HL-60 (cell line): ENCODE results near the gene IL17RB.

Experiments used
- DNase-seq, 2 experiments: peaks; one replicate each; pipeline ENCODE4 v3.0.0-alpha.2; 2010 to 2020; ENCODE audit warnings: low read depth in 1 of 2, low spot score in 1 of 2
- H3K27ac ChIP-seq: fragments of 250-450 bp; sonication (Bioruptor Pico); replicated peaks from 2 replicates; pipeline ENCODE4 v1.5.1; 2020; ENCODE audit warnings: mild to moderate bottlenecking, moderate library complexity
- H3K27me3 ChIP-seq: fragments of 250-450 bp; sonication (Bioruptor Pico); 2 replicates; pipeline ENCODE4 v1.5.1; 2021; ENCODE audit warnings: mild to moderate bottlenecking, moderate library complexity; ENCODE audit not compliant: insufficient read depth, poor library complexity, severe bottlenecking
- H3K4me3 ChIP-seq: replicated peaks from 2 replicates; pipeline ENCODE4 v1.5.1; 2011; ENCODE audit warnings: mild to moderate bottlenecking, control low read depth, low read length; ENCODE audit not compliant: insufficient read depth
- CTCF ChIP-seq: IDR thresholded peaks from one replicate; pipeline ENCODE4 v1.5.1; 2011; ENCODE audit warnings: low read length, control low read depth, inconsistent platforms; ENCODE audit not compliant: insufficient read depth
- GABPA ChIP-seq: IDR thresholded peaks from 2 replicates; pipeline ENCODE4 v1.6.1; 2012; ENCODE audit warnings: low read depth
- POLR2AphosphoS5 ChIP-seq: IDR thresholded peaks from 2 replicates; pipeline ENCODE4 v1.6.1; 2012; ENCODE audit warnings: low read depth
- REST ChIP-seq: IDR thresholded peaks from 2 replicates; pipeline ENCODE4 v1.6.1; 2012; ENCODE audit warnings: low read depth; ENCODE audit not compliant: insufficient replicate concordance
- SPI1 ChIP-seq: IDR thresholded peaks from 2 replicates; pipeline ENCODE4 v1.6.1; 2012; ENCODE audit warnings: low read depth, mild to moderate bottlenecking, borderline replicate concordance

The IL17RB gene

GRCh38 chr3:53859178-53859577 lies 12.8 kb downstream of the IL17RB start:
- DNase-seq = no peak
- no peak overlapping the region for H3K27ac ChIP-seq
- TF ChIP-seq SPI1 (no peak), GABPA (no peak), CTCF (no peak), POLR2AphosphoS5 (no peak), REST (no peak)
- no peak overlapping the region for H3K4me3 ChIP-seq
- H3K27me3 ChIP-seq = no peaks in the 10 kb centered on the region

- TF ChIP-seq POLR2AphosphoS5 (no peak), CTCF (no peak), SPI1 (no peak), GABPA (no peak), REST (no peak)
Measured at GRCh38 chr3:53860196-53860595, 13.8 kb downstream of the IL17RB start.

GRCh38 chr3:53862241-53862640 lies 15.9 kb downstream of the IL17RB start:
- Histone ChIP-seq H3K4me3 (no peak overlapping the region), H3K27me3 (no peaks in the 10 kb centered on the region), H3K27ac (no peak overlapping the region)
- TF ChIP-seq POLR2AphosphoS5 (no peak), REST (no peak), CTCF (no peak), GABPA (no peak), SPI1 (no peak)
- no peak for DNase-seq

More at GRCh38 chr3:53860196-53860595, 13.8 kb downstream of the IL17RB start:
- H3K27ac ChIP-seq = no peak overlapping the region
- no peak for DNase-seq
- no peaks in the 10 kb centered on the region for H3K27me3 ChIP-seq
- no peak overlapping the region for H3K4me3 ChIP-seq
